Activated CD8-positive, alpha-beta memory T cell treated with anti-CD3 and anti-CD28 coated beads for 1 hour (primary cell): ENCODE measurements around the gene GPX4.

Source experiments
- DNase-seq, 2 donors: peaks; one replicate each; pipeline ENCODE4 v3.0.0-alpha.2; 2020; ENCODE audit warnings: low read depth in 1 of 2; ENCODE audit errors: extremely low read depth in 1 of 2

The GPX4 gene

DNA sequence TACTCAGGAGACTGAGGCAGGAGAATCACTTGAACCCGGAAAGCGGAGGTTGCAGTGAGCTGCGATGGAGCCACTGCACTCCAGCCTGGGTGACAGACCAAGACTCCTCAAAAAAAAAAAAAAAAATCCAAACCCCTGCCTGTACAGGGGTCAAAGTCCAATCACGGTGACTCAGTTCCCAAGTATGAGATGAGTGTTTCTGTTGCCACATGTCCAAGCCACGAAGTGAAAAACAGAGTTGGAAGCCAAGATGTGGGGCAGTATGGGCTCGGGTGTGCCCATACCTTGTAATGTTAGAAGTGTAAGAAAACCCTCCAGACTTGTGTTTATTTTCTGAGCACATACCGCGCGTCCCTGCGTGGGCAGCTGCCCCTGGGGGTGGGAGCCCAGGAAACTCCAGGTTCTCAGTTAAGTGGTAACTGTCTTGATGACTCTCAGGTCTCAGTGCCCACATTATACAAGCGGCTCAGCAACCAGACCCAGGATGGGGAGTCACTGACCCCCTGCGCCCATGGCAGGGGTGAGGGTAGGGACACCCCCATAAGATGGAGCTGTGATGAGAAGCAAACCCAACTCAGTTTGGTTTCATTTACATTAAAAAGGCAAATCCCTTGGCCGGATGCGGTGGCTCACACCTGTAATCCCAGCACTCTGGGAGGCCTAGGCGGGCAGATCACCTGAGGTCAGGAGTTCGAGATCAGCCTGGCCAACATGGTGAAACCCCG is 1.2 kb upstream of the GPX4 start:
- DNase-seq: no peak

DNA sequence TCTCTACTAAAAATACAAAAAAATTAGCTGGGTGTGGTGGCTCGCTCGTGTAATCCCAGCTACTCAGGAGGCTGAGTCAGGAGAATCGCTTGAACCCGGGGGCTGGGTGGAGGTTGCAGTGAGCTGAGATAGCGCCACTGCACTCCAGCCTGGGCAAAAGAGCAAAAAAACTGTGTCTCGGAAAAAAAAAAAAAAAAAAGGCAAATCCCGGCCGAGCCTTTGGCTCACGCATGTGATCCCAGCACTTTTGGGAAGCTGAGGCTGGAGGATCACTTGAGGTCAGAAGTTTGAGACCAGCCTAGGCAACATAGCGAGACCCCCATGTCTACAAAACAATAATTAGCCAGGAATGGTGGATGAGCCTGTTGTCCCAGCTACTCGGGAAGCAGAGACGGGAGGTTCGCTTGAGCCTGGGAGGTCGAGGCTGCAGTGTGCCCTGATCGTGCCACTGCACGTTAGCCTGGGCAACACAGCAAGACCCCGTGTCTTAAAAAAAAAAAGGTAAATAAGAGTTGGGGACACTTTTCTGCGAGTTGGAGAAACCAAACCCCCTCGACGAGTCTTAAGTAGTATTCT is 574 bp upstream of the GPX4 start:
- no peak for DNase-seq

DNA sequence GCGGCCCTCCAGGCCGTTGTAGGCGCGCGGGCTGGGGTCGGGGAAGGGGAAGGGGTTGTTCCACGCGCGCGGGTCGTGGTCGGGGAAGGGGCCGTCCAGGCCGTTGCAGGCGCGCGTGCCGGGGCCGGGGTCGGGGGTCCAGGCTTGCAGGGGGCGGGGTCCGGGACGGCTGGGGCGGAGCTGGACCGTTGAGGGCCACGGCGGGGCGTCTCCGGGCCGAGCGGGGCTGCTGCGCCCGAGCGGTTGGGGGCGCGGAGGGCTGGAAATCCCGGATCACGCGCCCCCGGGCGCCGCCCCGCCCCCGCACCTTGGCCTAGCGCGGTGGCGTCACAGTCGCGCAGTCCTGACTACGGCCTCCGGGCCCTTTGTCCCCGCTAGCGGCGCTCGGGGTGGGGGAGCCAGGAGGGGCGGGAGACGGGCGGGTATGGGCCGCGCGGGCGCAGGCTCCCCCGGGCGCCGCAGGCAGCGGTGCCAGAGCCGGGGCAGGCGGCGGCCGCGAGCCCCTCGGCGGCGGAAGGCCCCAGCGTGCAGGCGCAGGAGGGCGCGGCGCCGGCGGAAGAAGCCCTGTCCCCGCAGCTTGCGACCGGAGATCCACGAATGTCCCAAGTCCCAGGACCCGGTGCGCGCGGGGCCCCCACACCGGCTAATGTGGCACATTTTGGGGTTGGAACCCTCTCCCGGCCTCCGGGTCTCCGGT is 665 bp downstream of the GPX4 start:
- peak in 1 of 2 donors; percentile 62 for DNase-seq

GRCh38 chr19:1105008-1105872 is 1.4 kb downstream of the GPX4 start:
- no peak for DNase-seq

GRCh38 chr19:1105873-1106840 is 2.4 kb downstream of the GPX4 start:
- no peak for DNase-seq

DNA sequence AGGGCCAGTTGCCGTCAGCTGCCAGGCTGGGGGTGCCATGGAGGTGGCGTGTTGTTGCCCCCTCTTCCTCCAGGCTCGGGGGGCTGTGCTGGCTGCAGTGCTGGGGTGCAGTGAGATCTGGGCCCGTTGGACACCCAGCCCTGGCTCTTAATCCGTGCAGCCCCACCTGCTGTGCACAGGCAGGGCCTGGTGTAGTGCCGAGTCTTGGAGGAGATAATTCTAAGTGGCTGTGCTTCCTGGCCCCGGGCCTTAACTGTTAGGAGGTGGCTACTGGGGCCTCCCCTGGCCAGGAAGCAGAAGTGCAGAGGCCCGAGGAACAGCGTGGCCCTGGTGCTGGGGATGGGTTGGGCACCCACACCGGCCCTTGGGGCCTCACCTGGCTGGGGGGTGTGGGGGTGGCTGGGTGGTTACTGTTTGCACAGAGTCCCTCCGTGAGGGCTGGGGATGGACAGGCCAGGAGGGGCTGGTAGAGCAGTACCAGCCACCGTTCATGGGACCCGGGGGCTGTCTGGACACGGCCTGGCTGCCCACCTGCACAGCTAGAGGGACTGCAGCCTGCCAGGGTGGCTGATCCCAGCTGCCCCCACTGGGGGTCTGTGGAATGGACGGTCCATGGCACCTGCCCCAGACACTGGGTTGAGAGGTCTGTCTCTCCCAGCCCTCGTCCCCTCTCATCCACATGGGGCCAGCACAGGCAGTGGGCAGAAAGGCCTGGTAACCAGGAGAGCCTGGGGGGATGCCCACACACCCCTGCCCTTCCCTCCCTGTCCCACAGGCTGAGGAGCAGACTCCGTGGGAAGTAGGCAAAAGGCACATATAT is 3.3 kb downstream of the GPX4 start:
- DNase-seq: no peak

DNA sequence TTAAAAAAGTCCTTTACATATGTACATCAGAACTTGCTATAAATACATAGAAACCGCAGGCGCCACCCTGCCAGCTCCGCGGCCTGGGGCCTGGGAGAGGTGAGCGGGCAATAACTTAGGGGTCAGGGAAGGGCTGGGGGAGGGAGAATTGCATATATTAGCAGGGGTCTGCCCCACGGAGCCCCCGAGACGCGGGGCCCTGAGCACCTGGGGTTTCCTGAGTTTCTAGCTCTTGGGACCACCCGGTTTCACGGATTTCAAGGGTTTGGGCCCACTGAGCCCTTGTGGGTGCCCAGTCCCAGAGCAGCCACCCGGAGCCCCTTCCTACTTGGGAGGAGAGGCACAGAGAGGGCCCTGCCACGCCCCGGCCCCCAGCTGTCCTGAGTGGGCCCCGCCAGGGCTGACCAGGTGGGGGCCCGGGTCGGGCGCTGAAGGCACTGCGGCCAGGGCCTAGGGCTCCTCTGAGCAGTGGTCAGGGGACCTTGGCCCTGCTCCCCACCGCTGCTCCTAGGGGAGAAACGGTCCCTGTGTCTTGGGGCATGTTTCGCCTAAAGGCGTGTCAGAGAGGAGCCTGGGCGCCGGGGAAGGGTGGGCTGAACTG is 4.0 kb downstream of the GPX4 start:
- no peak for DNase-seq

- no peak for DNase-seq
Measured at GRCh38 chr19:1108291-1109031, 4.7 kb downstream of the GPX4 start.

- DNase-seq: no peak
Measured at GRCh38 chr19:1109032-1109551, 5.3 kb downstream of the GPX4 start.

GRCh38 chr19:1109697-1110671 is 6.2 kb downstream of the GPX4 start:
- DNase-seq: no peak

- DNase-seq: no peak
Measured at GRCh38 chr19:1110809-1111640, 7.2 kb downstream of the GPX4 start.

DNA sequence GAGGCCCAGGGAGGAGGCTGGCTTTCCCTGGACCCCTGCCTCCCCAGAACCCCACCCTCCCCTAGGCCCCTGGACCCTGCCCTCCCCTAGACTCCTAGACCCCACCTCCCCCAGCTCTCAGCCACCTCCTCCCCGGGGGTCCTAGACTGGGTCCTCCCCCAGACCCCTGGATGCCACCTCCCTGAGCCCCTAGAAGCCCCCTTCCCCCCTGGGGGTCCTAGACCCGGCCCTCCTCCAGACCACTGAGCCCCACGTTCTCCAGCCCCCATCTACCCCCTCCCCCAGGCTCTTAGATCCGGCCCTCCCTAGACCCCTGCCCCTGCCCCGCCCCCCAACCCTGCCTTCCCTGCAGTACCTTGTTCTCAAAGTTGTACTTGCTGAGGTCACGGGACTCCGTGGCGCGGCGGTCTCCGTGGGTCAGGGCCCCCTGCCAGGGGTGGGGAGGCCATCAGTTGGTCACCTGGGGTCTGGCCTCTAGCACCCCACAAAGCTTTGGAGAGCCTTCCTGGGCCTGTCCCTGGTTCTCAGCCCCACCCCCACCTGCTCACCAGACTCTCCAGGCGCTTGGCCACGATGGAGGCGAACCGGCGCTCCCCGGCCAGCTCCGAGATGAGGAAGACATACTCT is 8.0 kb downstream of the GPX4 start:
- DNase-seq: no peak

GRCh38 chr19:1112268-1113029 is 8.7 kb downstream of the GPX4 start:
- DNase-seq: no peak
